Peyer's patch (tissue), 4 donors: ENCODE data around the gene CDH12. TPM values are rescaled to one million over a fixed set of nuclear protein-coding genes. Genes with fewer than 3 reads are reported as not detected.

ENCODE experiments used
- DNase-seq, 3 donors: peaks; one replicate each; pipeline ENCODE4 v3.0.0-alpha.2; 2017 to 2019
- H3K27ac ChIP-seq, 4 donors: fragments of 200-600 bp; sonication (generic); one replicate each; pipeline ENCODE4 v1.5.1; 2016 to 2019
- H3K27me3 ChIP-seq, 2 donors: fragments of 200-600 bp; sonication (generic); one replicate each; pipeline ENCODE4 v1.5.1; 2019
- H3K36me3 ChIP-seq, 3 donors: fragments of 200-600 bp; sonication (generic); one replicate each; pipeline ENCODE4 v1.5.1; 2016 to 2019
- H3K4me1 ChIP-seq, 4 donors: fragments of 200-600 bp; sonication (generic); one replicate each; pipeline ENCODE4 v1.5.1; 2016 to 2019
- H3K4me3 ChIP-seq, 4 donors: fragments of 200-600 bp; sonication (generic); 1 replicate in 3 of 4; 2 replicates in 1 of 4; pipeline ENCODE4 v1.5.1; 2016 to 2019; ENCODE audit warnings: mild to moderate bottlenecking in 1 of 4
- H3K9me3 ChIP-seq, 4 donors: fragments of 200-600 bp; sonication (generic); one replicate each; pipeline ENCODE4 v1.5.1; 2016 to 2019; ENCODE audit warnings: mild to moderate bottlenecking in 1 of 4
- POLR2A ChIP-seq, 2 donors: fragments of 450-650 bp; IDR thresholded peaks; one replicate each; pipeline ENCODE4 v1.5.1; 2017; ENCODE audit warnings: antibody characterized with exemption in 2 of 2, mild to moderate bottlenecking in 2 of 2, moderate library complexity in 2 of 2
- total RNA-seq, 4 donors: library from RNA; depleted of rRNA; stranded (reverse); fragments of >200 nt; gene quantifications; one replicate each; pipeline ENCODE4 v1.1.0, GENCODE V29; 2016
- TF ChIP-seq, protein P1 (sequence below), 6 experiments: fragments of 450-650 bp in 4 of 6; fragments of 200-600 bp in 2 of 6; sonication (generic) in 1 of 6; IDR thresholded peaks; one replicate each; pipeline ENCODE4 v1.5.1; 2017 to 2019; ENCODE audit warnings: antibody characterized with exemption in 6 of 6, mild to moderate bottlenecking in 3 of 6, moderate library complexity in 1 of 6

CDH12 gene
- total RNA-seq, 4 donors from 2014 or later, result not detected

DNA sequence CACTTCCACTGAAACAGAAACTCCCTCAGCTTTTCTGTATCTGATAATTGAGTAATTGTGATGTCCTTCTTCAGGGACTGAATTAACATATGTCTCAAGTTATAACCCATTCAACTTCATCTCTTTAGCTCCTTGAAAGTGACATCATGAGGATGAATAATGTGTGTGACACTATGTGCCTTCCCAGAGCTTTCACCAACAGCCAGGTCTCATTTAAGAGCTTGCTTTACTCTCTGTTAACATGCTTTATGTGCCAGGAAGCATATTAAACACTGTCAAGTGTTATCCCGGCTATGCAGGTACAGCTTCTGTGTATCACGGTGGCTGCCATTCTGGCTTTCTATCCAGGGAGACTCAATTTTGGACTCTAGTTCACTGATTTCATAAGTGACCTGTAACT, 799.9 kb downstream of the CDH12 start:
- Histone ChIP-seq H3K36me3 (no peaks in the 10 kb centered on the region), H3K27ac (no peak overlapping the region), H3K9me3 (no peaks in the 10 kb centered on the region), H3K27me3 (no peaks in the 10 kb centered on the region), H3K4me1 (no peaks in the 10 kb centered on the region), H3K4me3 (no peak overlapping the region)
- TF ChIP-seq POLR2A (IDR thresholded peaks at IDR 0.05), result no peak
- TF ChIP-seq, protein P1, sequence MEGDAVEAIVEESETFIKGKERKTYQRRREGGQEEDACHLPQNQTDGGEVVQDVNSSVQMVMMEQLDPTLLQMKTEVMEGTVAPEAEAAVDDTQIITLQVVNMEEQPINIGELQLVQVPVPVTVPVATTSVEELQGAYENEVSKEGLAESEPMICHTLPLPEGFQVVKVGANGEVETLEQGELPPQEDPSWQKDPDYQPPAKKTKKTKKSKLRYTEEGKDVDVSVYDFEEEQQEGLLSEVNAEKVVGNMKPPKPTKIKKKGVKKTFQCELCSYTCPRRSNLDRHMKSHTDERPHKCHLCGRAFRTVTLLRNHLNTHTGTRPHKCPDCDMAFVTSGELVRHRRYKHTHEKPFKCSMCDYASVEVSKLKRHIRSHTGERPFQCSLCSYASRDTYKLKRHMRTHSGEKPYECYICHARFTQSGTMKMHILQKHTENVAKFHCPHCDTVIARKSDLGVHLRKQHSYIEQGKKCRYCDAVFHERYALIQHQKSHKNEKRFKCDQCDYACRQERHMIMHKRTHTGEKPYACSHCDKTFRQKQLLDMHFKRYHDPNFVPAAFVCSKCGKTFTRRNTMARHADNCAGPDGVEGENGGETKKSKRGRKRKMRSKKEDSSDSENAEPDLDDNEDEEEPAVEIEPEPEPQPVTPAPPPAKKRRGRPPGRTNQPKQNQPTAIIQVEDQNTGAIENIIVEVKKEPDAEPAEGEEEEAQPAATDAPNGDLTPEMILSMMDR (IDR thresholded peaks at IDR 0.05), result no peak
- no peak for DNase-seq

DNA sequence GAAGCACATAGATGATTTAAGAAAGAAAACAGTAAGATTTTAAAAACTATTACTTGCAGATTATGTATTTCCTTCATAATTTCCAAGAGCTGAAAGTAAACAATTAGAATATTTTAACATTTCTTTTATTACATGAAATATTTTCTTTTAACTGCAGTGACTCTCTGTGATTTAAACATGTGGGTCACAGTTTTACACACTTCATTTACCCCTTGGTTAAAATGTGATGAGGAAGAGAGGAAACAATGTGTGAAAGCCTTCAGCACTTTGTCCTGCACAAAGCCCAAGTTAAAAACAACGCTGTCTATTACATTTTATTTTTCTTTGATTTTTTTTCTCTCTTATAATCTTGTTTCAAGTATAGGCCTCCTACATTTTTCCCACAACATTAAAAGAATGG, 801.3 kb downstream of the CDH12 start:
- Histone ChIP-seq H3K27me3 (no peaks in the 10 kb centered on the region), H3K4me3 (no peak overlapping the region), H3K36me3 (no peaks in the 10 kb centered on the region), H3K9me3 (no peaks in the 10 kb centered on the region), H3K4me1 (no peaks in the 10 kb centered on the region), H3K27ac (no peak overlapping the region)
- TF ChIP-seq POLR2A (IDR thresholded peaks at IDR 0.05), result no peak
- TF ChIP-seq, protein P1 (IDR thresholded peaks at IDR 0.05), result no peak
- DNase-seq, result no peak

DNA sequence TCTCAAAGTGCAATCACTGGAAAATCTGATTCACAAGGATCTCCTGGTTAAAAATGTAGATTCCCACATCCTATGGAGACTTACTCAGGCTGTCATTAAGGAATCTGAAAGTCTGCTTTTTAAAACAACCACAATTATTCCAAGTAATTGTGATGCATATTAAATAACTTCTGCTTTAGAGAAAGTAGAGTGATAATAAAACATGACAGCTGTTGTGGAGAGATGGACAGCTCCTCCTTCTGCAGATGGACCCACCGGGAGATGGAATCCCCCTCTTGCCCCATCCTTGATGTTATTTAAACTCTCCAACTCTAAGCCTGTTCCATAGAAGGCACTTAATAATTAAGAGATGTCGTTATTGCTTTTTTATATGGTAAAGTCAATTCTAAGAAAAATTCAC, 802.2 kb downstream of the CDH12 start:
- H3K9me3 ChIP-seq, result no peaks in the 10 kb centered on the region
- no peak for TF ChIP-seq POLR2A (IDR thresholded peaks at IDR 0.05)
- TF ChIP-seq, protein P1 (IDR thresholded peaks at IDR 0.05), result no peak
- no peak overlapping the region for H3K27ac ChIP-seq

DNA sequence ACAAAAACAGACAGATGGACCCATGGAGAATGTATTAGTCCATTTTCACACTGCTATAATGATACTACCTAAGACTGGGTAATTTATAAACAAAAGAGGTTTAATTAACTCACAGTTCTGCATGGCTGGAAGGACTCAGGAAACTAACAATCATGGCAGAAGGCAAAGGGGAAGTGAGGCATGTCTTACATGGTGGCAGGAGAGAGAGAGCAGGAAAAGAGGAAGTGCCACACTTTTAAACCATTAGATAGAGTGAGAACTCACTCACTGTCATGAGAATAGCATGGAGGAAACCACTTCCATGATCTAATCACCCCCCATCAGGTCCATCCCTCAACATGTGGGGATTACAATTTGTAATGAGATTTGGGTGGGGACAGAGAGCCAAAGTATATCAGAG, 808.9 kb downstream of the CDH12 start:
- no peak for DNase-seq
- H3K4me1 ChIP-seq, result no peaks in the 10 kb centered on the region
- no peak overlapping the region for H3K4me3 ChIP-seq
- H3K27me3 ChIP-seq, result no peaks in the 10 kb centered on the region
- no peak for TF ChIP-seq POLR2A (IDR thresholded peaks at IDR 0.05)
- TF ChIP-seq, protein P1 (IDR thresholded peaks at IDR 0.05), result no peak
- no peaks in the 10 kb centered on the region for H3K9me3 ChIP-seq
- no peaks in the 10 kb centered on the region for H3K36me3 ChIP-seq
- no peak overlapping the region for H3K27ac ChIP-seq

More for the DNA sequence above, 802.2 kb downstream of the CDH12 start:
- Histone ChIP-seq H3K4me3 (no peak overlapping the region), H3K36me3 (no peaks in the 10 kb centered on the region), H3K4me1 (no peaks in the 10 kb centered on the region), H3K27me3 (no peaks in the 10 kb centered on the region)
- DNase-seq, result no peak

DNA sequence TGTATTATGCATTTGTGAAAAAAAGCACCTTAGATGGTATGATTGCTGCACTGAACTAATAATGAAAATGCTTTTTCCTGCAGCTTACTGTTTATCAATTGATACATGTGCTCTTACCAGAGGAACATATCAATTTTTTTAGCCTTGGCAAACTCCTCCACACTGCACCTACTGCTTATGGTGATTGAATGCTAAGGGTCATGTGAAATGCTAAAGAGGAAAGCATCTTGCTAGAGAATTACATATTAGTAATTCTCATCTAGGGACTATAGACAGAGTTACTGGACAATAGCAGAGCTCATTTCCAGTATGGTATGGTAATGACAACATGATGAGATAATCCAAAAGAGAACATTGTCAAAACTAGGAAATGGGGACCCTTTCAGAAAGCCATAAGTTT, 817.1 kb downstream of the CDH12 start:
- H3K36me3 ChIP-seq, result no peaks in the 10 kb centered on the region
- H3K27ac ChIP-seq, result no peak overlapping the region
- TF ChIP-seq, protein P1 (IDR thresholded peaks at IDR 0.05), result no peak
- no peak for TF ChIP-seq POLR2A (IDR thresholded peaks at IDR 0.05)
- H3K9me3 ChIP-seq, result no peaks in the 10 kb centered on the region
- H3K4me1 ChIP-seq, result no peaks in the 10 kb centered on the region
- H3K27me3 ChIP-seq, result no peaks in the 10 kb centered on the region
- no peak for DNase-seq
- no peak overlapping the region for H3K4me3 ChIP-seq

DNA sequence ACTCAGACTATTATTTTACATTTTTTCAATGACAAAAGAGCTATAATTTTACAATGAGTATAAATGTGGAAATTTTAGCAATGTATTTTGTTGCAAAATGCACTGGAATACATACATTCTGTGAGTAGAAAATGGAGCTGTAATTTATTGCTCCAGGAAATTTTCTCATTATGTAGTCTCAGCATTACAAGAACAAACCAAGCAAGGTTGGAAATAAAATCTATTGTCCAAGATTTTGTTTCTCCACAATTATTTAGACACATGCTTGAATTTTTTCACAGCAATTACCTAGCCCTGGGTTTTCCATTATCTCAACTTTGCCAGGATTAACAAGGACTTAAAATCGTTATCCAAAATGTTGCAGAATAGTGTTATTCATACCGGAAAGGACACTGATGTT, 820.1 kb downstream of the CDH12 start:
- Histone ChIP-seq H3K9me3 (peaks cover 0 to 3% (median 0%) of the 10 kb centered on the region in 4 donors), H3K4me1 (no peaks in the 10 kb centered on the region), H3K27ac (no peak overlapping the region), H3K27me3 (no peaks in the 10 kb centered on the region), H3K36me3 (no peaks in the 10 kb centered on the region), H3K4me3 (no peak overlapping the region)
- no peak for TF ChIP-seq POLR2A (IDR thresholded peaks at IDR 0.05)
- TF ChIP-seq, protein P1 (IDR thresholded peaks at IDR 0.05), result no peak
- DNase-seq, result no peak
